COR-L47 (cell line): ENCODE measurements around the gene AP4E1.
"Not testable (repeated sequence)": the region's sequence is repeated elsewhere in the genome, so short reads cannot be mapped to it uniquely, and the experiment has no call there.

Experiments
- DNase-seq: peaks from one replicate; lab custom pipeline; 2025; lab: John Stamatoyannopoulos, UW

Gene AP4E1

GRCh38 chr15:50950745-50951144 lies 42.3 kb downstream of the AP4E1 start:
- not testable (repeated sequence) for DNase-seq

GRCh38 chr15:50953302-50953701 lies 44.8 kb downstream of the AP4E1 start:
- DNase-seq = no peak

- not testable (repeated sequence) for DNase-seq
Observed at GRCh38 chr15:50954837-50955236, 46.4 kb downstream of the AP4E1 start.

GRCh38 chr15:50959717-50960116 lies 51.2 kb downstream of the AP4E1 start:
- no peak for DNase-seq

- no peak for DNase-seq
Observed at GRCh38 chr15:50964075-50964474, 55.6 kb downstream of the AP4E1 start.

- no peak for DNase-seq
Observed at GRCh38 chr15:50968353-50968752, 59.9 kb downstream of the AP4E1 start.

- DNase-seq = no peak
Observed at GRCh38 chr15:50970524-50970923, 62.0 kb downstream of the AP4E1 start.

GRCh38 chr15:50971115-50971514 lies 62.6 kb downstream of the AP4E1 start:
- DNase-seq = no peak

GRCh38 chr15:50971542-50971941 lies 63.1 kb downstream of the AP4E1 start:
- no peak for DNase-seq

- DNase-seq = no peak
Observed at GRCh38 chr15:50973605-50974004, 65.1 kb downstream of the AP4E1 start.

GRCh38 chr15:50977162-50977561 lies 68.7 kb downstream of the AP4E1 start:
- DNase-seq = no peak

GRCh38 chr15:50978580-50978979 lies 70.1 kb downstream of the AP4E1 start:
- DNase-seq = no peak

- no peak for DNase-seq
Observed at GRCh38 chr15:50979041-50979440, 70.6 kb downstream of the AP4E1 start.

GRCh38 chr15:50993598-50993997 lies 85.1 kb downstream of the AP4E1 start:
- no peak for DNase-seq

- DNase-seq = no peak
Observed at GRCh38 chr15:50996641-50997040, 88.2 kb downstream of the AP4E1 start.

GRCh38 chr15:50997371-50998051 lies 89.0 kb downstream of the AP4E1 start:
- DNase-seq = no peak

GRCh38 chr15:51004103-51004551 lies 95.6 kb downstream of the AP4E1 start:
- DNase-seq = no peak

GRCh38 chr15:51006336-51006985 lies 98.0 kb downstream of the AP4E1 start:
- DNase-seq = no peak

- no peak for DNase-seq
Observed at GRCh38 chr15:51007131-51007666, 98.7 kb downstream of the AP4E1 start.

- no peak for DNase-seq
Observed at GRCh38 chr15:51011212-51011611, 102.7 kb downstream of the AP4E1 start.

- DNase-seq = no peak
Observed at GRCh38 chr15:51016615-51017014, 108.1 kb downstream of the AP4E1 start.

- no peak for DNase-seq
Observed at GRCh38 chr15:51022206-51022605, 113.7 kb downstream of the AP4E1 start.

- DNase-seq = no peak
Observed at GRCh38 chr15:51023499-51023898, 115.0 kb downstream of the AP4E1 start.
